Measurements from ENCODE around the gene G6PD. TPM values are rescaled to one million over a fixed set of nuclear protein-coding genes. Genes with fewer than 3 reads are reported as not detected.

Gene G6PD
- total and polyA plus RNA-seq, 10 of the 15 experiments (the other 5 are each of a cell fraction or from before 2014, with no cell fraction given), result 1.6 to 62.5 (median 28.4) TPM

GRCh38 chrX:154509455-154509854 lies 37.2 kb downstream of the G6PD start:
- H3K9ac ChIP-seq (ENCODE audit: control insufficient read depth, insufficient read depth, low read length), result no peak overlapping the region
- intact Hi-C loops (cut with micrococcal nuclease; ENCODE audit: unreplicated experiment) (no loop called here), in situ Hi-C loops (cut with MboI) (no loop called here)
- CTCF ChIA-PET, result no interaction called here
- H3K27me3 ChIP-seq (replicated peaks in 1 of 2; ENCODE audit: control insufficient read depth in 2 of 2, insufficient read depth in 2 of 2, low read length in 1 of 2), result no peaks in the 10 kb centered on the region
- no peaks in the 10 kb centered on the region for H4K20me1 ChIP-seq (ENCODE audit: control insufficient read depth, insufficient read depth)
- ATAC-seq, result no peak
- no TSS peak for BruUV-seq (replicated peaks)
- no peak for FAIRE-seq
- RAD21 ChIA-PET (ENCODE audit: unreplicated experiment), result no interaction called here
- H3K79me2 ChIP-seq (ENCODE audit: control insufficient read depth, insufficient read depth, low read length), result no peaks in the 10 kb centered on the region
- H3K9me3 ChIP-seq (replicated peaks; ENCODE audit: control insufficient read depth, insufficient read depth, low read length), result no peaks in the 10 kb centered on the region; the same call in 2 of the 3 replicates
- no peaks in the 10 kb centered on the region for H3K4me1 ChIP-seq (ENCODE audit: control insufficient read depth, insufficient read depth, low read length)
- H3K27ac ChIP-seq (ENCODE audit: control insufficient read depth, insufficient read depth), result no peak overlapping the region
- no peaks in the 10 kb centered on the region for H3K36me3 ChIP-seq (ENCODE audit: control insufficient read depth in 2 of 2, insufficient read depth in 2 of 2, low read length in 1 of 2)
- no peak for DNase-seq (ENCODE audit: low read depth, low spot score)
- SMC1A ChIA-PET (ENCODE audit: uncharacterized antibody, unreplicated experiment), result no interaction called here
- H3K4me2 ChIP-seq (ENCODE audit: control insufficient read depth, insufficient read depth), result no peak overlapping the region
- TF ChIP-seq RELA (IDR thresholded peaks at IDR 0.05; ENCODE audit: borderline replicate concordance, partially characterized antibody), result no peak
- TF ChIP-seq MXI1 (IDR thresholded peaks at IDR 0.05; ENCODE audit: low read depth, low read length), result no peak
- TF ChIP-seq MYB (IDR thresholded peaks at IDR 0.05; ENCODE audit: borderline replicate concordance, low read depth, low read length), result no peak
- TF ChIP-seq KLF5 (IDR thresholded peaks at IDR 0.05; ENCODE audit: partially characterized antibody), result no peak
- TF ChIP-seq FOXM1 (IDR thresholded peaks at IDR 0.05; ENCODE audit: low read depth, low read length), result no peak
- TF ChIP-seq KDM1A (IDR thresholded peaks at IDR 0.05; ENCODE audit: borderline replicate concordance), result no peak
- TF ChIP-seq HDAC2 (IDR thresholded peaks at IDR 0.05), result no peak
- TF ChIP-seq IRF3 (IDR thresholded peaks at IDR 0.05), result no peak
- TF ChIP-seq NR2F1 (conservative IDR thresholded peaks at IDR 0.05), result no peak
- TF ChIP-seq HDGF (IDR thresholded peaks at IDR 0.05), result no peak
- TF ChIP-seq MEF2A (IDR thresholded peaks at IDR 0.05; ENCODE audit: insufficient read depth, low read depth, low read length), result no peak
- no peak for TF ChIP-seq ZNF207 (IDR thresholded peaks at IDR 0.05; ENCODE audit: borderline replicate concordance)
- no peak for TF ChIP-seq MTA2 (IDR thresholded peaks at IDR 0.05; ENCODE audit: low read depth)
- TF ChIP-seq ZZZ3 (IDR thresholded peaks at IDR 0.05; ENCODE audit: control insufficient read depth, insufficient read length, low read depth), result no peak
- no peak for TF ChIP-seq IRF4 (IDR thresholded peaks at IDR 0.05; ENCODE audit: low read depth, low read length)
- TF ChIP-seq RB1 (IDR thresholded peaks at IDR 0.05; ENCODE audit: borderline replicate concordance), result no peak
- TF ChIP-seq SREBF2 (IDR thresholded peaks at IDR 0.05; ENCODE audit: low read length), result no peak
- TF ChIP-seq BCL3 (IDR thresholded peaks at IDR 0.05; ENCODE audit: borderline replicate concordance, insufficient read depth, low read depth, low read length, poor library complexity, severe bottlenecking), result no peak
- no peak for TF ChIP-seq RCOR1 (conservative IDR thresholded peaks at IDR 0.05; ENCODE audit: low read depth, low read length)
- TF ChIP-seq ZNF274 (IDR thresholded peaks at IDR 0.05; ENCODE audit: insufficient read depth, insufficient read length), result no peak
- 73% methylated on average over 5 of the region's 5 CpGs for WGBS (ENCODE audit: insufficient coverage, insufficient replicate concordance, low lambda C conversion rate, missing lambda C conversion rate)
- POLR2A ChIA-PET, result no interaction called here
- H3K4me3 ChIP-seq, result no peak overlapping the region
- H2AFZ ChIP-seq (ENCODE audit: control insufficient read depth, low read depth, low read length), result no peak overlapping the region
